ENCODE results near the gene ATAD3B. TPM values are rescaled to one million over a fixed set of nuclear protein-coding genes. Genes with fewer than 3 reads are reported as not detected.

Gene ATAD3B
- total RNA-seq, 1 experiment from 2014 or later = 46.9 TPM

DNA sequence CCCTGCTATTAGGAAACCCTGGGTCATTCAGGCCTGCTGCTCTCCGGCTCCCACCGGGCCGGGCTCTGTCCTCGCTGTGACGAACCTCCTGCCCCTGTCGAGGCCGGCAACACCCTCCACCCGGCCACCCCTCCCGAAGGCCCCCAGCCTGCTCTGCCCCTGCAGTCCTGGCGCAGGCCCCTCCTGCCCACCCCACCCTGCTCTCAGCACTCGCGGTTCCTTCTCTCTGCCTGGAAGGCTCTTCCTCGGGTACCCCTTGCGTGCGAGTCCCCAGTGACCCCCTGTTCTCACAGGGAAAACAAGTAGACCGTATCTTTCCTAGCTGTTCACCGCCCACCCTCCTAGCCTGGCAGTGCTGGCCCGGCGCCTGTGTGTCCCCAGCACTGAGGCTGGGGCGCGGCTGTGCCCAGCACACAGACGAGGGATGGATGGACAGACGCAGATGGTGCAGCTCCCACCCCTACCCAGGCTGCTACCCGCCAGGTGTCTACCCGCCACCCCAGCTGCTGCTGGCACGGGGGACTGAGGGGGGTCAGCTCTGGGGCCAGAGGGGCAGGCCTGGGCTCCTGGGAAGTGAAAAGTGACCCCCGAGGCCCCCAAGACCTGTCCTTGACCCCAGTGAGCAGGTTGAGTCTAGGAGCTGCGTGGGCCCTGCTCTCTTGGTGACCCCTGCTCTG, 39.2 kb upstream of the ATAD3B start:
- H3K9me3 Mint-ChIP-seq (ENCODE audit: unreplicated experiment) = no peaks in the 10 kb centered on the region
- CTCF ChIA-PET = no interaction called here
- H3K4me3 Mint-ChIP-seq (ENCODE audit: unreplicated experiment) = no peak overlapping the region
- intact Hi-C loops (cut with micrococcal nuclease) = no loop called here
- no TSS peak for BruUV-seq (replicated peaks)
- no peak overlapping the region for H3K27ac Mint-ChIP-seq (ENCODE audit: low read depth, unreplicated experiment)
- POLR2A ChIA-PET = no interaction called here
- TF ChIP-seq, protein P1, sequence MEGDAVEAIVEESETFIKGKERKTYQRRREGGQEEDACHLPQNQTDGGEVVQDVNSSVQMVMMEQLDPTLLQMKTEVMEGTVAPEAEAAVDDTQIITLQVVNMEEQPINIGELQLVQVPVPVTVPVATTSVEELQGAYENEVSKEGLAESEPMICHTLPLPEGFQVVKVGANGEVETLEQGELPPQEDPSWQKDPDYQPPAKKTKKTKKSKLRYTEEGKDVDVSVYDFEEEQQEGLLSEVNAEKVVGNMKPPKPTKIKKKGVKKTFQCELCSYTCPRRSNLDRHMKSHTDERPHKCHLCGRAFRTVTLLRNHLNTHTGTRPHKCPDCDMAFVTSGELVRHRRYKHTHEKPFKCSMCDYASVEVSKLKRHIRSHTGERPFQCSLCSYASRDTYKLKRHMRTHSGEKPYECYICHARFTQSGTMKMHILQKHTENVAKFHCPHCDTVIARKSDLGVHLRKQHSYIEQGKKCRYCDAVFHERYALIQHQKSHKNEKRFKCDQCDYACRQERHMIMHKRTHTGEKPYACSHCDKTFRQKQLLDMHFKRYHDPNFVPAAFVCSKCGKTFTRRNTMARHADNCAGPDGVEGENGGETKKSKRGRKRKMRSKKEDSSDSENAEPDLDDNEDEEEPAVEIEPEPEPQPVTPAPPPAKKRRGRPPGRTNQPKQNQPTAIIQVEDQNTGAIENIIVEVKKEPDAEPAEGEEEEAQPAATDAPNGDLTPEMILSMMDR (IDR thresholded peaks at IDR 0.05; ENCODE audit: unreplicated experiment) = no peak
- H3K36me3 Mint-ChIP-seq (ENCODE audit: insufficient read depth, unreplicated experiment) = no peaks in the 10 kb centered on the region
- no peaks in the 10 kb centered on the region for H3K27me3 Mint-ChIP-seq (ENCODE audit: insufficient read depth, unreplicated experiment)
- DNase-seq (ENCODE audit: unreplicated experiment) = no peak
- no peaks in the 10 kb centered on the region for H3K4me1 Mint-ChIP-seq (ENCODE audit: insufficient read depth, unreplicated experiment)

DNA sequence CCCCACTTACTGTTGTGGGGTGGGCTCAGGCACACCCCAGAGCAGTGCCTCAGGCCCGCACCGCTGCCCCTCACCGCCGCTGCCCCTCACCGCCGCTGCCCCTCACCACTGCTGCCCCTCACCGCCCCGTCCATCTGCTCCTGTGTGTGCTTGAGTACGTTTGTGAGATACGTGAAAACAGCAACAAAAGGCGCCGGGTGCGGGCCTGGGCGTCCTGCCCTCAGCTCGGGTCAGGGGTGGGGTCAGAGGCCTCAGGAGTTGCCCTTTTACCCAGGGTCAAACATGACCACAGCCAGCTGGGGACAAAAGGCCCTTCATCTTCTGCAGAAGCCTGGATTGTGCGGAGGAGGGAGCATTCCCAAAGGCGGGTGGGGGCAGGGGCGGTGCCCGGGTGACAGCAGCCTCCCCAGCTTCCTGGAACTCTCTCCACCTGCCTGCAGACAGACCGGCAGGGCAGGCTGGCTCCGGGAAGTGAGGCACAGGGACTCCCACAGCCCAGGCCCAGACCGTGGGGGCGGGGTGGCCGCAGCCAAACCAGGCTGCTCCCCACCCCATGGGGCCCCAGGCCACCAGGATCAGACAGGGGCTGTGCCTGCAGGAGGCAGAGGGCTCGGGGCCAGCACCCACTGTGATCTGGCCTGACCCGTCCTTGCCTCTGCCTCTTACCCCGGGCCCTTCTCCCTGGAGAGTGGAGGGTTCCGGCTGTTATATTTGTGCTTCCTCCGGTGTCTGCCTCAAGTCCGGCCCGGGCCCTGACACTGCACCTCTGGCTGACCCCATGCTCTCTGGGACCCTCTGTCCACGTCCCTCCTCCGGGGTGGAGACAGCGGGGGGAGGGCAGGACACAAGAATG, 38.4 kb upstream of the ATAD3B start:
- no peak for DNase-seq (ENCODE audit: unreplicated experiment)
- POLR2A ChIA-PET = interaction anchor here (0.6 kb wide), 1 partner anchor 193 kb away, joined by 4 read pairs; no protein-coding TSS in a partner anchor
- H3K9me3 Mint-ChIP-seq (ENCODE audit: unreplicated experiment) = no peaks in the 10 kb centered on the region
- H3K4me3 Mint-ChIP-seq (ENCODE audit: unreplicated experiment) = no peak overlapping the region
- no peaks in the 10 kb centered on the region for H3K27me3 Mint-ChIP-seq (ENCODE audit: insufficient read depth, unreplicated experiment)
- TF ChIP-seq, protein P1 (IDR thresholded peaks at IDR 0.05; ENCODE audit: unreplicated experiment) = no peak
- no peaks in the 10 kb centered on the region for H3K36me3 Mint-ChIP-seq (ENCODE audit: insufficient read depth, unreplicated experiment)
- BruUV-seq (replicated peaks) = no TSS peak
- CTCF ChIA-PET = interaction anchor here (1.2 kb wide), 1 partner anchor 71 kb away, joined by 3 read pairs; no protein-coding TSS in a partner anchor
- no peak overlapping the region for H3K27ac Mint-ChIP-seq (ENCODE audit: low read depth, unreplicated experiment)
- H3K4me1 Mint-ChIP-seq (ENCODE audit: insufficient read depth, unreplicated experiment) = no peaks in the 10 kb centered on the region
- intact Hi-C loops (cut with micrococcal nuclease) = no loop called here

DNA sequence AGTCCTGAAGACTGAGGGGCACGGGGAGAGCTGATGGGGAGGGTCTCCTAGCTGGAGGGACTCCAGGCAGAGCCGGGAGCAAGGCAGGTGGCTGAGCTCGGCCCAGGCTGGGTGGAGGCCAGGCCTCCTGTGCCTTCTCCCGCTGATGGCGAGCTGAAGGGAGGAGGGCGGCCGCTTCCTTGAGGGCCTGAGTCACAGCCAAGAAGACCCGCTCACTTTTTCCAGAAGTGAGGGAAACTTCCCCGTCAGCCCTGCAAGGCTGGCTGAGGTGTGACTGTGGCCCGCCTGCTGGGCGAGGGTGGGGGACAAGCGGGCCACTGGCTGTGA, 37.8 kb upstream of the ATAD3B start:
- H3K9me3 Mint-ChIP-seq (ENCODE audit: unreplicated experiment) = no peaks in the 10 kb centered on the region
- no peaks in the 10 kb centered on the region for H3K4me1 Mint-ChIP-seq (ENCODE audit: insufficient read depth, unreplicated experiment)
- H3K27me3 Mint-ChIP-seq (ENCODE audit: insufficient read depth, unreplicated experiment) = no peaks in the 10 kb centered on the region
- TF ChIP-seq, protein P1 (IDR thresholded peaks at IDR 0.05; ENCODE audit: unreplicated experiment) = no peak
- no peaks in the 10 kb centered on the region for H3K36me3 Mint-ChIP-seq (ENCODE audit: insufficient read depth, unreplicated experiment)
- H3K27ac Mint-ChIP-seq (ENCODE audit: low read depth, unreplicated experiment) = no peak overlapping the region
- CTCF ChIA-PET = interaction anchor here (1.2 kb wide), 1 partner anchor 71 kb away, joined by 3 read pairs; no protein-coding TSS in a partner anchor
- POLR2A ChIA-PET = interaction anchor here (0.6 kb wide), 2 partner anchors 9 to 193 kb away, joined by 3 to 4 read pairs; no protein-coding TSS in a partner anchor
- no peak overlapping the region for H3K4me3 Mint-ChIP-seq (ENCODE audit: unreplicated experiment)
- no peak for DNase-seq (ENCODE audit: unreplicated experiment)
- no TSS peak for BruUV-seq (replicated peaks)
- intact Hi-C loops (cut with micrococcal nuclease) = no loop called here

DNA sequence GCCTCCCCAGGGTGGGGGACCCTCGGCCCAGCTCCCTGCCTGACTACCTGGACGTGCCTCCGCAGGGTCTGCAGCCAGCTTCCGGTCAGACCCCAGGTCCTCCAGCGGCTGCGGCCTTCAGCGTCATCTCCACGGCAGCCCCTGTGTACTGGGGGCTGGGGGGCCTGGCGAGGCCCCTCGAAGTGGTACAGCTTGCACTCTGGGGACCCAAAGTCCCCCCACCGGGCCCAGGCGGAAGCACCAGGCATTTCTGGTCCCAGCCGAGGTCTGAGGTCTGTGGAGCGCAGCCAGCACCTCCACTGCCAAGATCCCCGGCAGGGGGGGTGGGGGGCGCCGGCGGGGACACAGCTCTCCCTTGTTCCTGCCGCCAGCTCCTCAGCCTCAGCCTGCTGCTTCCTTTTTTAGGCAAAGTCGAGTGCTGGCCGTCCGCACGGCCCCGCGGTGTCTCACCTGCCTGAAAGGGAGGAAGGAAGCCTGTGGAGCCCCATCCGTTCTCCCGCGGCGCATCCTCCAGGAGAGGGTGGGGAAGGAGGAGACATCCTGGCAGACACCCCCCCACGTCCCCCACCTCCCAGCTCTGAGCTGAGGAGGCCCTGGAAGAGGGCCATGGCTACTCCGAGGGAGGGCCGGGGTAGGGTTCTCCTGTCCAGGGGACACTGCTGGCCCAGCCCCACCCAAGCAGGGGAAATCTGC, 37.3 kb upstream of the ATAD3B start:
- TF ChIP-seq, protein P1 (IDR thresholded peaks at IDR 0.05; ENCODE audit: unreplicated experiment) = no peak
- Mint-ChIP-seq H3K4me3 (ENCODE audit: unreplicated experiment) (no peak overlapping the region), H3K9me3 (ENCODE audit: unreplicated experiment) (no peaks in the 10 kb centered on the region), H3K4me1 (ENCODE audit: insufficient read depth, unreplicated experiment) (no peaks in the 10 kb centered on the region), H3K27me3 (ENCODE audit: insufficient read depth, unreplicated experiment) (no peaks in the 10 kb centered on the region), H3K27ac (ENCODE audit: low read depth, unreplicated experiment) (no peak overlapping the region), H3K36me3 (ENCODE audit: insufficient read depth, unreplicated experiment) (no peaks in the 10 kb centered on the region)
- intact Hi-C loops (cut with micrococcal nuclease) = no loop called here
- no TSS peak for BruUV-seq (replicated peaks)
- ChIA-PET POLR2A (interaction anchor here (0.6 kb wide), 2 partner anchors 9 to 192 kb away, joined by 3 to 4 read pairs; no protein-coding TSS in a partner anchor), CTCF (interaction anchor here (1.2 kb wide), 1 partner anchor 70 kb away, joined by 3 read pairs; no protein-coding TSS in a partner anchor)
- no peak for DNase-seq (ENCODE audit: unreplicated experiment)

Measured in MCF 10A (cell line).